ENCODE results near the gene IPO7. TPM values are rescaled to one million over a fixed set of nuclear protein-coding genes. Genes with fewer than 3 reads are reported as not detected.

Gene IPO7
- total and polyA plus RNA-seq, 2 of the 13 experiments (the other 11 are each of a cell fraction or from before 2014, with no cell fraction given): 59.4 to 98.4 TPM

- TF ChIP-seq ZSCAN5A (CRISPR knock-in tag; IDR thresholded peaks at IDR 0.05; ENCODE audit: borderline replicate concordance) (no peak), HMGXB3 (CRISPR knock-in tag; IDR thresholded peaks at IDR 0.05; ENCODE audit: borderline replicate concordance) (no peak), SMARCC2 (IDR thresholded peaks at IDR 0.05) (no peak), JUN (CRISPR knock-in tag; IDR thresholded peaks at IDR 0.05) (no peak), TMF1 (CRISPR knock-in tag; IDR thresholded peaks at IDR 0.05; ENCODE audit: low read depth) (no peak), PHF8 (CRISPR knock-in tag; IDR thresholded peaks at IDR 0.05) (peak; percentile 97), AHDC1 (CRISPR knock-in tag; IDR thresholded peaks at IDR 0.05; ENCODE audit: borderline replicate concordance) (no peak), PITX1 (CRISPR knock-in tag; IDR thresholded peaks at IDR 0.05) (peak; percentile 73), HOXA5 (CRISPR knock-in tag; IDR thresholded peaks at IDR 0.05) (peak; percentile 74; the same call in 1 of the 2 replicates), NBN (conservative IDR thresholded peaks at IDR 0.05) (no peak), IKZF1 (IDR thresholded peaks at IDR 0.05) (no peak), ZNF253 (CRISPR knock-in tag; IDR thresholded peaks at IDR 0.05; ENCODE audit: borderline replicate concordance) (peak; percentile 22; the same call in 1 of the 2 replicates), FIP1L1 (IDR thresholded peaks at IDR 0.05; ENCODE audit: borderline replicate concordance, insufficient read depth, low read depth, low read length) (no peak), THAP7 (CRISPR knock-in tag; IDR thresholded peaks at IDR 0.05) (peak; percentile 60; the same call in 1 of the 2 replicates), FOXM1 (CRISPR knock-in tag; IDR thresholded peaks at IDR 0.05) (peak; percentile 55; the same call in 1 of the 2 replicates), PRPF4 (IDR thresholded peaks at IDR 0.05; ENCODE audit: low read depth, low read length, poor library complexity, severe bottlenecking) (no peak), SRSF9 (IDR thresholded peaks at IDR 0.05; ENCODE audit: borderline replicate concordance, insufficient read depth, low read depth, low read length, poor library complexity, severe bottlenecking) (no peak)
These were observed at the start of gene IPO7 (continued) for GRCh38 chr11:9384535-9385326.

All from HepG2 (cell line).